GDM1 (cell line): ENCODE results near the gene SVBP.
"Not testable (repeated sequence)": the region's sequence is repeated elsewhere in the genome, so short reads cannot be mapped to it uniquely, and the experiment has no call there.

ENCODE experiments used
- DNase-seq: peaks from one replicate; lab custom pipeline; 2025; lab: John Stamatoyannopoulos, UW

The SVBP gene, protein sequence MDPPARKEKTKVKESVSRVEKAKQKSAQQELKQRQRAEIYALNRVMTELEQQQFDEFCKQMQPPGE

GRCh38 chr1:42816585-42817439 is at the start of gene SVBP, which contains the start of gene ERMAP:
TSS of gene SVBP (minus strand) at chr1:42817397. CDS start at chr1:42816544, 853 bp downstream.
TSS of gene ERMAP (plus strand) at chr1:42817122. CDS start at chr1:42830449, 13,327 bp downstream.
- DNase-seq, result peak; percentile 82

GRCh38 chr1:42866549-42866948 is 49.4 kb upstream of the SVBP start:
- no peak for DNase-seq

DNA sequence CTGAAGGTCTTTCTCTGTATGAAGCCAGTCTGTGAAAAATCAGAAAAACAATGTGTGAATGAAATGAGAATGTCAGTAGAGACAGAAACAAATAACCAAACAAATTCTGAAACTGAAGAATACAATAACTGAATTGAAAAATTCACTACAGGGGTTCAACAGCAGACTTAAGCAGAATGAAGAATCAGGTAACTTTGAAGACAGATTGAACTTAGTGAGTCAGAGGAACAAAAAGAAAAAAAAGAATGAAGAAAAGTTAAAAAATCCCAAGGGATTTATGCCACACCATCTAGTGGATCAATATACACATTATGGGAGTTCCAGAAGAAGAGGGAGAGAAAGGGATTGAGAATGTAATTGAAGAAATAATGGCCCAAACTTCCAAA is 43.8 kb upstream of the SVBP start:
- no peak for DNase-seq

- no peak for DNase-seq
Observed at GRCh38 chr1:42860339-42861013, 43.3 kb upstream of the SVBP start.

- DNase-seq, result not testable (repeated sequence)
Observed at GRCh38 chr1:42859366-42859765, 42.2 kb upstream of the SVBP start.

- DNase-seq, result not testable (repeated sequence)
Observed at GRCh38 chr1:42856554-42856953, 39.4 kb upstream of the SVBP start.

- DNase-seq, result no peak
Observed at GRCh38 chr1:42853116-42853884, 36.1 kb upstream of the SVBP start.

DNA sequence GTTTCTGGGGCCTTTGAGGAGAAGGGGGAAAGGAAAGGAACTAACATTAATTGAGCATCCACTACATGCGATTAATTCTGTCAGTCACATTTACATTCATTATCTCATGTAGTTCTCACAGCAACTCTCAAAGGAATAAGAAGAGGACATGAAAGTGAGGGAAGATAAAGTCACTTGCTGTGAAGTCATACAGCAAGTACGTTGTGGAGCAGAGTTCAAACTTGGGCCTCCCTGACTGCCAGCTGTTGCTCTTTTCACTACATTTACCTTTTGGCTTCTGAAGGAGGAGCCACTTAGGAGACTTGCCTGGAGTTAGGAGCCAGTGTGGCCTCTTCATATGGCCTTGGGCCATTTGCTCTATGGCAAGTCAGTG is 35.4 kb upstream of the SVBP start:
- no peak for DNase-seq

- no peak for DNase-seq
Observed at GRCh38 chr1:42851960-42852607, 34.9 kb upstream of the SVBP start.

- DNase-seq, result no peak
Observed at GRCh38 chr1:42851420-42851819, 34.2 kb upstream of the SVBP start.

DNA sequence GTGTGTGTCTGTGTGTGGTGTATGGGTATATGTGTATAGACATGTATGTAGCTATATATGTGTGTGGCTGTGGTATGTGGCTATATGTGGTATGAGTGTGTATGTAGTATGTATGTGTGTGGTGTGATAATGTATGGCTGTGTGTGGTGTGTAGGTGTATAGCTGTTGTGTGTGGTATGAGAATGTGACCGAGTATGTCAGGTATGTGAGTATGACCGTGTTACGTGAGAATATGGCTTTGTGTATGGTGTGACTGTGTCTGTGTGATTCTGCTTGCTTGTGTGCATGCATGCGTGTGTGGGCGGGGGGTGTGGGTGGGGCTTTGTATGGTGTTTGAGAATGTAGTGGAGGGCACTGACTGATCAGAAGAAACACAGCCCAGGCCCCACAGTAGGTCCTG is 32.7 kb upstream of the SVBP start:
- DNase-seq, result no peak

DNA sequence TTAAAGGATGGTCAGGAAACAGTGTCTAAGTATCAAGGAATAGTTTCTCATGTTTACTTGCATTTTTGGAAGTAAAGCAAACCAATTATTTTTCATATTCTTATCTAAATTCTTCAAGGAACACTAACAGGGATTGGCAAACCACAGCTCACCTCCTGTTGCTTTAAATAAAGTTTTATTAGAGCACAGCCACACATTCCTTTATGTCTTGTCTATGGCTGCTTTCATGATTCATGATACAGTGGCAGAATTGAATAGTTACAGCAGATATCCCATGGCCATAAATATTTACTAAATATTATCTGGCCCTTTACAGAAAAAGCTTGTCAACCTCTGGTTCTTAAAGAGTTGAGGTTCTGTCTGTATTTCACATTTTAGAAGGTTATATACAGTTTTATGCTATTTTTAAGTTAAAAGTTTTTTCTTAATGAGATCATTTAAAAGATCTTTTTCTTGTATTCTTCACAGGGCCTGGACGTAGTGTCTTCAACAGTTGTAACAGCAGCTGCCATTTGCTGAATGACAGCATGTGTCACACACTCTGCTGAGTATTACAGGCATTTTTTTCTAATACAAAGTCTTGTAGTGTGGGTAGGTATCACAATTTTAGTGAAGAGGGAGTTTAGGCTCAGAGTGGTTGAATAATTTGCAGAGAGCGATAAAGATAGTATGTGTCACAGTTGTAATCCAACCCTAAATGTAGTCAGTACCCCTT is 31.8 kb upstream of the SVBP start:
- DNase-seq, result no peak

DNA sequence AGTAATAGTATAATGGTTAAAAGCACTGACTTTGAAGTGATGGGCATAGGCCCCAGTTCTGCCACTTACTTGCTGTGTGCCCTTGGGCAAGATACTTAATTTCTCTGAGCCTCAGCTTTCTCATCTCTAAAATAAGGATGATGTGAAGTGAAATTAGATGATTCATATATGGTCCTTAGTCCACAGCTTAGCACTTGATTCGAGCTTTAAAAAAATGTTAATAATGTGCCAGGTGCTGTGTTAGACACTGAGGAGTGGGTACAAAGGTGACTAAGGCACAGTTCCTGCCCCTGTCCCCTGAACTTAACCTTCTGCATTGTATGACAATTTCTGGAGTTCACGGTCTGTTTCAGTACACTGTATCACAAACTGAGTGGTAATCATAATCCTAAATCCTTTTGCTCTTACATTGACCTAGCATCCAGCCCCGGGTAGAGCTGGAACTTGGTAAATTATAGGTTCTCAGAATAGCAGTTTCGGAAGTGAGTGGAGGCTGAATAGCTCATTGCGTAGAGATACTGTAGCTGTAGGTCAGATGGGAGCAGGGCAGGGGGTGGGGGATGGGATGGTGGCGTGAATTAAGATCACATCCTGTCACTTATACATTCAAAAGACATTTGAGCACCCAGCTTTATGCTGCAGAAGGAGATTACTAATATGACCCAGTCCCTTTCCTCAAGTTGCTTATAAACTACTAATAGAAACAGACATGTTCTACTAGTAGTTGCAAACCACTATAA is 30.7 kb upstream of the SVBP start:
- no peak for DNase-seq

DNA sequence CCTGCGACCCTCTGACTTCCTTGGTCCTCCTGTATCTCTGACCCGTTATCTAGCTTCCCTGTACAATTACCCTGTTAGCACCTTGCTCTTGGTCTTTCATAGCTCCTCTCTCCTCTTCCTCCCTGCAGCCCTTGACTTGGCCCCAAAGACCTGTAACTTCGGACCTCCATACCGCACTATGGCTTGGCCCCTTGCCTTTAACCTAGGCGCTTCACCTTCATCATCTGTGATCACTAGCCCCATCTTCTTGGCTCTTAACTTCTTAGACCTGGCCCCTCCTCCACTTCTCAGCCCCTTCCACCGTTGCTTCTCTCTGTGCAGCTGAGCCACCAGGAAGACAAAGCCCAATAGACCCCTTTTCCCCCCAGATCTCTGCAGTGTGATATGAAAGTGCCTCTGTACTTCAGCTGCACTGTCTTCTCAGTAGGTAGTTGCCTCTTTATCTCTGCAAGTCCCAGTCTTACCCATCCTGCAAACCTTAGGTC is 30.0 kb upstream of the SVBP start:
- no peak for DNase-seq

- peak; percentile 93 for DNase-seq
Observed at GRCh38 chr1:42846257-42847110, 29.3 kb upstream of the SVBP start, which contains the start of gene ZNF691. TSS of gene ZNF691 (plus strand) at chr1:42846613. CDS start at chr1:42849659, 3,046 bp downstream.

- DNase-seq, result no peak
Observed at GRCh38 chr1:42845866-42846256, 28.7 kb upstream of the SVBP start.

DNA sequence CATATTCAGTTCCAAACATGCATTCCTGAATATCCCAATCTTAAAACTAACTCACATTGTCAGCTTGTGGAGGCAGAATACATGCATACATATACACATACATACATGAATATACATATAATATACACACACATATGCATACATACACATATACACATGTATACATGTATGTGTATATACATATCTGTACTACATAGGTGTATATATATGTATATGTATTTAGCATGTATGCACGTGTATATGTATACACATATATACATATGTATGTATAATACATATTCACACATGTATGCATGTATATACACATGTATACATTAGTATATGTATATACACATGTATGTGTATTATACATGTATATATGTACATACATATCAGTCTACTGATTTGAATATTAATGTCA is 28.0 kb upstream of the SVBP start:
- DNase-seq, result no peak

DNA sequence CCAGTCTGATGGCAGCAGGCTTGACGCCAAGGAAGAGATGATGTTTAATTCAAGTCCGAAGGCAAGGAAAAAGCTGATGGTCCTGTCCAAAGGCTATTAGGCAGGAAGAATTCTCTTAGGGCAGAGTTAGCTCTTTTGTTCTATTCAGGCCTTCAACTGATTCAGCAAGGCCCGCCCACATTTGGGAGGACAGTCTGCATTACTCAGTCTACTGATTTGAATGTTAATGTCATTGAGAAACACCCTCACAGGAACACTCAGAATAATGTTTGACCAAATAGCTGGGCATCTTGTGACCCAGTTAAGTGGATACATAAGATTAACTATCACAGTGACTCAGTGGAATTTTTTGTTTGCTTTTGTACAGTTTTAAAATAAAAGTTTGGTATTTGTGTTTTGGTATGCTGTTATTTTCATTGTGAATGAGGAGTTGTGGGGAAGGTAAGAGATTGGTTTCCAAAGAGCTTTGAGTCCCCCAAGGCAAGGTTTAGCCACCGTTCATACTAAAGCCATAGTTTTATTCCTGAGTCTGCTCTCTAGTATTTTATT is 27.5 kb upstream of the SVBP start:
- no peak for DNase-seq
